Upper lobe of left lung (tissue), 4 donors: Measurements from ENCODE around the gene SRGAP3.

ENCODE experiments used
- CTCF ChIP-seq, 6 experiments: fragments of 450-650 bp in 4 of 6; fragments of 200-600 bp in 2 of 6; sonication (generic) in 2 of 6; IDR thresholded peaks; one replicate each; pipeline ENCODE4 v1.5.1; 2016 to 2019; ENCODE audit warnings: antibody characterized with exemption in 6 of 6
- EP300 ChIP-seq, 4 donors: sonication (generic); formaldehyde crosslinking; IDR thresholded peaks; one replicate each; pipeline ENCODE4 v1.5.1; 2017; ENCODE audit warnings: antibody characterized with exemption in 4 of 4, control low read depth in 2 of 4
- POLR2A ChIP-seq, 4 donors: fragments of 450-650 bp; IDR thresholded peaks; one replicate each; pipeline ENCODE4 v1.5.1; 2016 to 2017; ENCODE audit warnings: antibody characterized with exemption in 4 of 4, mild to moderate bottlenecking in 2 of 4
- POLR2AphosphoS5 ChIP-seq, 2 donors: sonication (generic); formaldehyde crosslinking; IDR thresholded peaks; one replicate each; pipeline ENCODE4 v1.5.1; 2017; ENCODE audit warnings: antibody characterized with exemption in 2 of 2

DNA sequence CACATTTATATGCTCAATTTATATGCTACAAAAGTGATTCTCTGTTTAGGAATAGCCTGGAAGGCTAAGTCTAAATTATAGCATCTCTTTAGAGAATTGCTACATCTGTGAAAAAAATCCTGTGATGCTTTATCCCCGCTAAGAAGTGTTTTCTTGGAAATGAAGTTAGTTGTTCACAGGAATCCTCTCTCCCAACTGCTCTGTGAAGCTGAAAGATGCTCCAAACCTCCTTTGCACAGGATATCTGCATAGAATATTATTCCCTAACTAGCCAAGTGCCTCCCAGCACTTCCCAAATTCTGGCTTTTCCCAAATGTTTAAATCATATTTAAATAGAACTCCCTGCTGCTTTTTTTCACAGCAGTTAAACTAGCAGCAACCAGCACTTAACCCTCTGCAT lies 132.2 kb downstream of the SRGAP3 start:
- TF ChIP-seq POLR2AphosphoS5 (IDR thresholded peaks at IDR 0.05): no peak
- TF ChIP-seq CTCF (IDR thresholded peaks at IDR 0.05): no peak
- TF ChIP-seq POLR2A (IDR thresholded peaks at IDR 0.05): no peak
- no peak for TF ChIP-seq EP300 (IDR thresholded peaks at IDR 0.05)
